ENCODE data around the gene OR10AG1.

Gene OR10AG1, protein sequence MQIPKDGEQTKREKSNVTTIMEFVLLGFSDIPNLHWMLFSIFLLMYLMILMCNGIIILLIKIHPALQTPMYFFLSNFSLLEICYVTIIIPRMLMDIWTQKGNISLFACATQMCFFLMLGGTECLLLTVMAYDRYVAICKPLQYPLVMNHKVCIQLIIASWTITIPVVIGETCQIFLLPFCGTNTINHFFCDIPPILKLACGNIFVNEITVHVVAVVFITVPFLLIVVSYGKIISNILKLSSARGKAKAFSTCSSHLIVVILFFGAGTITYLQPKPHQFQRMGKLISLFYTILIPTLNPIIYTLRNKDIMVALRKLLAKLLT

DNA sequence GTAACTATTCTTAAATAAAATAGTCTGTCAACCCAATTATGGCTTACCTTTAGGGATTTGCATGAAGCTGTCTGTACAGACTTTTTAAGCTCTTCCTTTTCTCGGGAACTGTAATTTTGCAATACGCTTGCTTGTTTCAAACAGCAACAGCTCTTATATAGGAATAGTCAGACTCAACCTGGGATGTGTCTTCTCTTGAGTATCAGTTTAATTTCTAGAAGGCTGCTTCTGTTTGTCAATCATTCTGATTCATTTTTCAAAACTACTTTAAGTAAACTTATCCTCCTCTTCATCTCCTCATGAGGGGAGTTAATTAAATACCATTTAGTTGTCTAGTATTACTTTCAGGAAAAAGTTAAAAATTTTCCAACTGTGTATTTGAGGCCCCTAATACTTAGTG lies at the start of gene OR10AG1:
Gene OR10AG1, minus strand, starts transcription at position 101 of the 400 bp plus-strand sequence. Its CDS starts 38 bp downstream, at position 63.
- Mint-ChIP-seq H3K36me3 (no peaks in the 10 kb centered on the region), H3K4me1 (no peaks in the 10 kb centered on the region), H3K27ac (no peak within 1 kb of the TSS), H3K9me3 (peaks cover 7% of the 10 kb centered on the region), H3K27me3 (no peaks in the 10 kb centered on the region), H3K4me3 (no peak within 1 kb of the TSS)
- ATAC-seq (ENCODE audit: low read depth) (no peak), DNase-seq (ENCODE audit: low spot score in 2 of 2) (no peak)

DNA sequence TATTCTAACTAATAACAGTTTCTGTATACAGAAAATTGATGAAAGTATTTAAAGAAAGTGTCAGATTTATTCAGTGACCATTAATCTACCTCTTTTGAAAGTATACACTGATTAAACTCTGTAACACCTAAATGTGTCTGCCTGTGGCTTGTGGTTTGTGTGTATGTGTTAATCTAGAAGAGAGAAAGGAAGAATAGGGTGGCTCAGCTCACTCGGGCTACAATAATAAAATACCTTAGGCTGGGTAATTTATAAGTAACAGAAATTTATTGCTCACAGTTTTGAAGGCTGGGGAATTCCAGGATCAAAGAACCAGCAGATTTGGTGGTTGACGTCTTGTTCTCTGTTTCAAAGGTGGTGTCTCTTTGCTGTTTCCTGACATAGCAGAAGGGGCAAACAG lies 44.1 kb upstream of the OR10AG1 start:
- Mint-ChIP-seq H3K27me3 (no peaks in the 10 kb centered on the region), H3K27ac (no peak overlapping the region), H3K4me1 (no peaks in the 10 kb centered on the region), H3K36me3 (no peaks in the 10 kb centered on the region), H3K4me3 (no peak overlapping the region), H3K9me3 (peaks cover 8% of the 10 kb centered on the region)
- ATAC-seq (ENCODE audit: low read depth) (no peak), DNase-seq (ENCODE audit: low spot score in 2 of 2) (no peak)

DNA sequence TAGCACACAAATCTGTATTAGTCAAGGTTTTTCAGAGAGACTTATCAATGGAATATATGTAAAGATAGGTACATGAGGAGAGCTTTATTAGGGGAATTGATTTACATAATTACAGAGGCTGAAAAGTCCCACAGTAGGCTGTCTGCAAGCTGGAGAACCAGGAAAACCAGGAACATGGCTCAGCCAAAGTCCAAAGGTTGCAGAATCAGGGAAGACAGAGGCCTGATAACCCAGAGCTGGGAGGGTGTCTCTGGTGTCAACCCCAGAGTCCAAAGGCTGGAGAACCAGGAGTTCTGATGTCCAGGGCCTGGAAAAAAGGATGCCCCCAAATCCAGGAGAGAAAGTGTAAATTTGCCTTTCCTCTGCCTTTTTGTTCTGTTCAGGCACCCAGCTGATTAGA lies 41.0 kb upstream of the OR10AG1 start:
- Mint-ChIP-seq H3K4me1 (no peaks in the 10 kb centered on the region), H3K4me3 (no peak overlapping the region), H3K36me3 (no peaks in the 10 kb centered on the region), H3K9me3 (peaks cover 6% of the 10 kb centered on the region), H3K27me3 (no peaks in the 10 kb centered on the region), H3K27ac (no peak overlapping the region)
- ATAC-seq (ENCODE audit: low read depth) (no peak), DNase-seq (ENCODE audit: low spot score in 2 of 2) (no peak)

DNA sequence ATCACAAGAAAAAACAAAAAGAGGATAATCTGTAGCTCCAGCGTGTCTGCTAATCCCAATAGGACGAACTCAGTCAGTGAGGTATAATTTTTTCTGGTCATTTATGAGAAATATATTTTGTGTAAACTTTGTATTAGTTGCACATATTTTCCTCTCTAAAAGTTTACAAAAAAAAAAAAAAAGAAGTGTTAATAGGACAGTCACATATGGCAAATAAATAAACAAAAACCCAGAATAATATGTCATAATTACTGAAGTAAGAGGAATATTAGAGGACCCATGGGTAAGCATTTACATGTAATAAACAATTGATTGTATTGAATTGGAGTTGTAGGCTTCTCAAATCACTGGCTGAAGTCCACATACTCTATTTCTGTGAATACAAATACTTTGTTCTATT lies 24.8 kb upstream of the OR10AG1 start, which contains the start of gene OR5F1:
Gene OR5F1, minus strand, starts transcription at position 101 of the 400 bp plus-strand sequence. Its CDS starts 0 bp downstream, at position 101.
- Mint-ChIP-seq H3K4me1 (no peaks in the 10 kb centered on the region), H3K27ac (no peak within 1 kb of the TSS), H3K9me3 (peaks cover 13% of the 10 kb centered on the region), H3K4me3 (no peak within 1 kb of the TSS), H3K36me3 (no peaks in the 10 kb centered on the region), H3K27me3 (no peaks in the 10 kb centered on the region)
- DNase-seq (ENCODE audit: low spot score in 2 of 2) (no peak), ATAC-seq (ENCODE audit: low read depth) (no peak)

DNA sequence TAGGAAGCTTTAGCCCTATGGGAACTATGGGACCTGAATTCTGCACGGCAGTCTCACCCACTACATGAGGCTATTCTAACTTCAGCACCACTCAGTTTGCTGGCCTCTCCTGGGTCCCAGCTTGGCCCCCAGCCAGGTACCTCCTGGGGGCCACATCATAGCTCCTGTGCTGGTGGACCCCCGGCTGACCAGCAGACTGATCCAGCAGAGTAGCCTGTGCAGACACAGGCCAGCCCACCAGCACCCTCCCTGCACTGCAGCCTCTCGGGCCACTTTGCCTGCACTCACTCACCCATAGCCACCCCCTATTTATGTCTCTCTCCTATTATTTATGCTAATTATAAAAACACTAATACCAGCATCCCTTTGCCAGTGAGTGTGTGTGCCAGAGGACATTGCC lies 1.2 kb upstream of the OR10AG1 start:
- no peaks in the 10 kb centered on the region for H3K27me3 Mint-ChIP-seq
- H3K9me3 Mint-ChIP-seq, result peaks cover 7% of the 10 kb centered on the region
- H3K27ac Mint-ChIP-seq, result no peak overlapping the region
- no peak for DNase-seq (ENCODE audit: low spot score in 2 of 2)
- no peaks in the 10 kb centered on the region for H3K36me3 Mint-ChIP-seq
- H3K4me1 Mint-ChIP-seq, result no peaks in the 10 kb centered on the region
- H3K4me3 Mint-ChIP-seq, result no peak overlapping the region
- ATAC-seq (ENCODE audit: low read depth), result no peak

DNA sequence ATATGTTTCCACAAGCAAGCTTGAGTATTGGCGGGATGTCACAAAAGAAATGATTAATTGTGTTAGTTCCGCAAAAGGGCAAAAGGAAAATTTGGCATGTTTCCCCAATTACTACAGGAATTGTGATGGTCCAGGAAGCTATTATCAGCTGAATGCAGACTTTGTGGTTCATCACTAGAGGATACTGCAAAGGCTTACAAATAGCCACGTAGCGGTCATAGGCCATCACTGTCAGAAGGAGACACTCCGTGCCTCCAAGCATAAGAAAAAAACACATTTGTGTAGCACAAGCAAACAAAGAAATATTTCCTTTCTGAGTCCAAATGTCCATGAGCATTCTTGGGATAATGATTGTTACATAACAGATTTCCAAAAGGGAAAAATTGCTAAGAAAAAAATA lies 1.8 kb downstream of the OR10AG1 start:
- H3K9me3 Mint-ChIP-seq, result peaks cover 7% of the 10 kb centered on the region
- ATAC-seq (ENCODE audit: low read depth), result no peak
- no peaks in the 10 kb centered on the region for H3K4me1 Mint-ChIP-seq
- H3K36me3 Mint-ChIP-seq, result no peaks in the 10 kb centered on the region
- no peaks in the 10 kb centered on the region for H3K27me3 Mint-ChIP-seq
- no peak overlapping the region for H3K4me3 Mint-ChIP-seq
- DNase-seq (ENCODE audit: low spot score in 2 of 2), result no peak
- no peak overlapping the region for H3K27ac Mint-ChIP-seq

DNA sequence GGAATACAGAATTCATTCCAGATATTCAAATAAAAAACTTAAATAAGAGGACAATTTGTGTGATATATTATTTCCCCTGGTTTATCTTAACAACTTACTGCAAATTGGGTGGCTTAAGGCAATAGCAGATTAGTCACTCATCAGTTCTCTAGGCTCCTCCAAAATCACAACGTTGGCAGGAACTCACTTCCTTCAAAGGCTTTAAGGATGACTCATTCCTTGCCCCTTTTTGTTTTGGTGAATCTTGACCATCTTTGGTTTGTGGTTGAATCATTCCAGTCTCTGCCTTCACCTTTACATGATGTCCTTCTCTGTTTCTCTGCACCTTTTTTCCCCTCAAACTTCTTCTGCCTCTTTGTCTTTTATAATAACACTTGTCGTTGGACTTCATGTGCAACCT lies 3.4 kb downstream of the OR10AG1 start:
- no peak overlapping the region for H3K27ac Mint-ChIP-seq
- no peaks in the 10 kb centered on the region for H3K27me3 Mint-ChIP-seq
- no peaks in the 10 kb centered on the region for H3K36me3 Mint-ChIP-seq
- H3K4me3 Mint-ChIP-seq, result no peak overlapping the region
- no peaks in the 10 kb centered on the region for H3K4me1 Mint-ChIP-seq
- DNase-seq (ENCODE audit: low spot score in 2 of 2) (no peak), ATAC-seq (ENCODE audit: low read depth) (no peak)
- peaks cover 8% of the 10 kb centered on the region for H3K9me3 Mint-ChIP-seq

DNA sequence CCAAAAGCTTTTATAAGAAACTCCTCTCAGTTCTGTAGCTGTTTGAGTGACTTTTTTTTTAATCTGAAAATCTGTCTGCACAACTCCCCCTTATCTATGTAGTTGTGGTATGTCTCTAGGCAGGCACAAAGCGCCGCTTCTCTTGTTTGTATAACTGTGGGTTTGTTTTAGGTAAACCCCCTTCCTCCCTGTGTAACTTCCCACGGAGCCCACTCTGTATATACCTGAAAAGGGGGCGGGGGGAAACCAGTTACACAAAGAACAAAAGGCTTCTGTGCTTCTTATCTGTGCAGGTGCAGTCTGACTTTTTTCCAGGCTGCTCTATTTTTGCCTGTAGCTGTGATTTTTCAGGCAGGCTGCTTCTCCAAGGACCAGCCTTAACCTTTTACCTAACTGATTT lies 13.2 kb downstream of the OR10AG1 start:
- DNase-seq (ENCODE audit: low spot score in 2 of 2), result no peak
- no peak for ATAC-seq (ENCODE audit: low read depth)
- Mint-ChIP-seq H3K4me3 (no peak overlapping the region), H3K9me3 (no peaks in the 10 kb centered on the region), H3K27ac (no peak overlapping the region), H3K36me3 (no peaks in the 10 kb centered on the region), H3K4me1 (no peaks in the 10 kb centered on the region), H3K27me3 (no peaks in the 10 kb centered on the region)

DNA sequence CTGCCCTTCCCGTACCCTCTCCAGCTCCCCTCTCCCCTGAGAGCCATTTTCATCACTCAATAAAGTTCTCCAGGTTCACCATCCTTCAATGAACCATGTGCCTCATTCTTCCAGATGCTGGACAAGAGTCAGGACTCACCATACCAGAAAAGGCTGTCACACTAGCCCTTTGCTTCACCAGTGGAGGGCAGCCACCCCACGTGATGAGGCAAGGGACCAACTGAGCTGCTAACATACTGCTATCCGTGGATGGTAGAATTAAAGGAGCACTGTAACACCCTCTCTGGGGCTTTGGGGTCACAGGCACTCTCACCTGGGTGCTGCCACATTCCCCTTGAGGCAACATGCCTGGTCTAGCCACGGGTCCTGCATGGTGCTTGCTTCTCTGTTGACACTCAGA lies 20.4 kb downstream of the OR10AG1 start:
- Mint-ChIP-seq H3K36me3 (no peaks in the 10 kb centered on the region), H3K9me3 (peaks cover 6% of the 10 kb centered on the region), H3K4me3 (no peak overlapping the region), H3K27me3 (no peaks in the 10 kb centered on the region), H3K4me1 (no peaks in the 10 kb centered on the region), H3K27ac (no peak overlapping the region)
- ATAC-seq (ENCODE audit: low read depth) (no peak), DNase-seq (ENCODE audit: low spot score in 2 of 2) (no peak)

DNA sequence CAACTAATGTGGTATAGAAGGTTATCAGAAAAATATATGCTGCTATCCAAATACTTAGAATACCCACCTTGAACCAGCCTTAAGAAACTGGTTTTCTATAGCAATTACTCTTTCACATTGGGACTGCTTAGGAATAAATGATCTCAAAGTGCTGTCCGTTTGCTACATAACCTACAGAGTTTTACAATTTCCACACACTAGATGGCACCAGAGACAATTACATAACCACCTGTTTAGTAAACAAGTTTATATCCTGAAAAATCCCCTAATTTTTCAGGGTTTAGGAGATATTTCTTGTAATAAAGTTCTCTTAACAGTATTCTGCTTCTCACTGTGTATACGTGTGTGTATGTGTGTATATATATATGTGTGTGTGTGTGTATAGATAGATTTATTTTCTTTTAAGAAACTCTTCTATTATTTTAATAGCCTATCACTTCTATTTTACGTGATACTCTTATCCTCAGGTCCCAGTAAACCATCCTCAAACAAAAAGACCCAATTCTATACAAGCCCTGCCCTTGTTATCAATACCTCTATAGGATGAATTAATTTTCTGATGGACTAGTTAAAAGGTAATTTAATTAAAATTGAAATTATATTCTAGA lies 26.9 kb downstream of the OR10AG1 start:
- Mint-ChIP-seq H3K36me3 (no peaks in the 10 kb centered on the region), H3K27me3 (no peaks in the 10 kb centered on the region), H3K4me1 (no peaks in the 10 kb centered on the region), H3K4me3 (no peak overlapping the region), H3K9me3 (no peaks in the 10 kb centered on the region), H3K27ac (no peak overlapping the region)
- ATAC-seq (ENCODE audit: low read depth) (no peak), DNase-seq (ENCODE audit: low spot score in 2 of 2) (no peak)

DNA sequence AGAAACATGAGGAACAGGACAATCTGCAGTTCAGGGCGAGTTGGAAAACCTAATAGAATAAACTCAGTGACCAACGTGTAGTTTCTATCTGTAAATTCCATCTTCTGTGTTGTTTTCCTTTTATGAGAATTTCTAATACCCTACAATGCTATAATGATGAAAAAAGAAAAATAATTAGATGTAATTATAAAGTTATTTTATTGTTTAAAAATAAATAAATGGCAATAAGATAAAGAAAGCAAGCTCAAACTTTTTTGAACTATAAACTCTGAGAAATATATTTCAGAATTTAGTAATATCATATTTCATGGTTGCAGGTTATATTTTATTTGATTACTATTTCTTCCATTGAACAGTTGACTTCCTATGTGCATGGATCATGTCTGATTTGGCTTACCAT lies 33.4 kb downstream of the OR10AG1 start, which contains the start of gene OR5I1:
Gene OR5I1, minus strand, starts transcription at position 101 of the 400 bp plus-strand sequence. Its CDS starts 0 bp downstream, at position 101.
- no peak within 1 kb of the TSS for H3K4me3 Mint-ChIP-seq
- H3K36me3 Mint-ChIP-seq, result no peaks in the 10 kb centered on the region
- DNase-seq (ENCODE audit: low spot score in 2 of 2) (no peak), ATAC-seq (ENCODE audit: low read depth) (no peak)
- H3K27ac Mint-ChIP-seq, result no peak within 1 kb of the TSS
- H3K27me3 Mint-ChIP-seq, result no peaks in the 10 kb centered on the region
- no peaks in the 10 kb centered on the region for H3K4me1 Mint-ChIP-seq
- H3K9me3 Mint-ChIP-seq, result peaks cover 3% of the 10 kb centered on the region

DNA sequence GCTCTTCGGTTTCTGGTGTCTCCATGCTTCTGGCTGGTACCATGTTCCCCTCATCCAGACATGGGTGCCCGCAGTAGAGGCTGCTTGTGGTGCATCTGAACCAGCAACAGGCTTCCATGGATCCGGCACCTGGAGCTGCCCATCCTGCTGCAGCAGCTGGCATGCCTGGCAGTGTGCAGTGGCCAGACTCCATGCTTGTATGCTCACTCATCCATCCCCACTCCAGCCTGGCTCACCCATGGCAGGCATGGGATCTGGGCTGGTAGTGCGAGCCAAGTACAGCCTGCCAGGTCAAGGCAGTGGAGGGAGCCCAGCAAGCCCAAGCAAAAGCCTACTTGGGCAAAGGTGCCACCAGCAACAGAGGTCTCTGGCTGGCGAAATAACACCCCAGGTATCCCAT lies 49.2 kb downstream of the OR10AG1 start:
- DNase-seq (ENCODE audit: low spot score in 2 of 2) (no peak), ATAC-seq (ENCODE audit: low read depth) (no peak)
- Mint-ChIP-seq H3K36me3 (no peaks in the 10 kb centered on the region), H3K4me3 (no peak overlapping the region), H3K27ac (no peak overlapping the region), H3K4me1 (no peaks in the 10 kb centered on the region), H3K9me3 (peaks cover 4% of the 10 kb centered on the region), H3K27me3 (no peaks in the 10 kb centered on the region)
